HEK293 (cell line): ENCODE data around the gene EID3.
A peak's percentile ranks its signal among the peaks of the same experiment; 100 is the strongest.

Experiments
- KLF10 ChIP-seq: fragments of 450-650 bp; IDR thresholded peaks from 2 replicates; pipeline ENCODE4 v1.5.1; 2018; ENCODE audit warnings: missing biosample characterization, mild to moderate bottlenecking, missing genetic modification characterization
- KLF16 ChIP-seq: fragments of 450-650 bp; formaldehyde crosslinking; IDR thresholded peaks from 2 replicates; pipeline ENCODE4 v1.5.1; 2017; ENCODE audit warnings: missing biosample characterization, missing genetic modification characterization
- KLF7 ChIP-seq: fragments of 450-650 bp; formaldehyde crosslinking; IDR thresholded peaks from 2 replicates; pipeline ENCODE4 v1.5.1; 2016; ENCODE audit warnings: missing biosample characterization, missing genetic modification characterization, borderline replicate concordance
- MZF1 ChIP-seq: fragments of 450-650 bp; formaldehyde crosslinking; IDR thresholded peaks from 2 replicates; pipeline ENCODE4 v1.5.1; 2017; ENCODE audit warnings: missing biosample characterization, missing genetic modification characterization, borderline replicate concordance
- PRDM1 ChIP-seq: fragments of 450-650 bp; formaldehyde crosslinking; IDR thresholded peaks from 2 replicates; pipeline ENCODE4; 2016; ENCODE audit warnings: missing biosample characterization, missing genetic modification characterization
- ZBTB17 ChIP-seq: fragments of 450-650 bp; formaldehyde crosslinking; IDR thresholded peaks from 2 replicates; pipeline ENCODE4 v1.5.1; 2016; ENCODE audit warnings: missing biosample characterization, missing genetic modification characterization
- ZNF2 ChIP-seq: fragments of 450-650 bp; formaldehyde crosslinking; IDR thresholded peaks from 2 replicates; pipeline ENCODE4 v1.5.1; 2016; ENCODE audit warnings: missing biosample characterization, missing genetic modification characterization
- ZNF202 ChIP-seq: fragments of 450-650 bp; formaldehyde crosslinking; IDR thresholded peaks from 2 replicates; pipeline ENCODE4 v1.5.1; 2016; ENCODE audit warnings: missing biosample characterization, missing genetic modification characterization, borderline replicate concordance
- ZNF366 ChIP-seq: fragments of 450-650 bp; formaldehyde crosslinking; conservative IDR thresholded peaks from 2 replicates; pipeline ENCODE4 v1.5.1; 2016; ENCODE audit warnings: missing biosample characterization, missing genetic modification characterization
- ZNF391 ChIP-seq: fragments of 450-650 bp; formaldehyde crosslinking; IDR thresholded peaks from 2 replicates; pipeline ENCODE4 v1.5.1; 2016; ENCODE audit warnings: low read depth, missing biosample characterization, missing genetic modification characterization, borderline replicate concordance
- ZNF48 ChIP-seq: fragments of 450-650 bp; formaldehyde crosslinking; IDR thresholded peaks from 2 replicates; pipeline ENCODE4 v1.5.1; 2016; ENCODE audit warnings: missing biosample characterization, missing genetic modification characterization
- ZNF600 ChIP-seq: fragments of 450-650 bp; formaldehyde crosslinking; IDR thresholded peaks from 2 replicates; pipeline ENCODE4 v1.5.1; 2016; ENCODE audit warnings: missing biosample characterization, missing genetic modification characterization
- ZNF624 ChIP-seq: fragments of 450-650 bp; formaldehyde crosslinking; IDR thresholded peaks from 2 replicates; pipeline ENCODE4 v1.5.1; 2017; ENCODE audit warnings: missing biosample characterization, missing genetic modification characterization
- ZNF747 ChIP-seq: fragments of 450-650 bp; formaldehyde crosslinking; IDR thresholded peaks from 2 replicates; pipeline ENCODE4 v1.5.1; 2016; ENCODE audit warnings: missing biosample characterization, missing genetic modification characterization
- ZNF843 ChIP-seq: fragments of 450-650 bp; formaldehyde crosslinking; IDR thresholded peaks from 2 replicates; pipeline ENCODE4 v1.5.1; 2016; ENCODE audit warnings: missing biosample characterization, missing genetic modification characterization
- ZSCAN16 ChIP-seq: fragments of 450-650 bp; formaldehyde crosslinking; IDR thresholded peaks from 2 replicates; pipeline ENCODE4 v1.5.1; 2016; ENCODE audit warnings: missing biosample characterization, missing genetic modification characterization
- ZSCAN30 ChIP-seq: fragments of 450-650 bp; IDR thresholded peaks from 2 replicates; pipeline ENCODE4 v1.5.1; 2018; ENCODE audit warnings: missing biosample characterization, mild to moderate bottlenecking, missing genetic modification characterization, moderate library complexity
- TF ChIP-seq, protein P1 (sequence below): fragments of 450-650 bp; formaldehyde crosslinking; IDR thresholded peaks from 2 replicates; pipeline ENCODE4 v1.5.1; 2017; ENCODE audit warnings: missing biosample characterization, missing genetic modification characterization
- TF ChIP-seq, protein P2 (sequence below): fragments of 450-650 bp; formaldehyde crosslinking; IDR thresholded peaks from 2 replicates; pipeline ENCODE4 v1.5.1; 2016; ENCODE audit warnings: missing biosample characterization, missing genetic modification characterization
- TF ChIP-seq, protein P3 (sequence below): fragments of 450-650 bp; formaldehyde crosslinking; conservative IDR thresholded peaks from 2 replicates; pipeline ENCODE4 v1.5.1; 2016; ENCODE audit warnings: low read depth, missing biosample characterization, missing genetic modification characterization
- TF ChIP-seq, protein P4 (sequence below): fragments of 450-650 bp; formaldehyde crosslinking; IDR thresholded peaks from 2 replicates; pipeline ENCODE4 v1.5.1; 2016; ENCODE audit warnings: missing biosample characterization, missing genetic modification characterization
- TF ChIP-seq, protein P5 (sequence below): fragments of 450-650 bp; formaldehyde crosslinking; IDR thresholded peaks from 2 replicates; pipeline ENCODE4 v1.5.1; 2016; ENCODE audit warnings: missing biosample characterization, missing genetic modification characterization
- TF ChIP-seq, protein P6 (sequence below): fragments of 450-650 bp; formaldehyde crosslinking; IDR thresholded peaks from 2 replicates; pipeline ENCODE4; 2016; ENCODE audit warnings: missing biosample characterization, missing genetic modification characterization
- TF ChIP-seq, protein P7 (sequence below): fragments of 450-650 bp; formaldehyde crosslinking; IDR thresholded peaks from 2 replicates; pipeline ENCODE4 v1.5.1; 2016; ENCODE audit warnings: missing biosample characterization, missing genetic modification characterization, low read depth

Gene EID3

DNA sequence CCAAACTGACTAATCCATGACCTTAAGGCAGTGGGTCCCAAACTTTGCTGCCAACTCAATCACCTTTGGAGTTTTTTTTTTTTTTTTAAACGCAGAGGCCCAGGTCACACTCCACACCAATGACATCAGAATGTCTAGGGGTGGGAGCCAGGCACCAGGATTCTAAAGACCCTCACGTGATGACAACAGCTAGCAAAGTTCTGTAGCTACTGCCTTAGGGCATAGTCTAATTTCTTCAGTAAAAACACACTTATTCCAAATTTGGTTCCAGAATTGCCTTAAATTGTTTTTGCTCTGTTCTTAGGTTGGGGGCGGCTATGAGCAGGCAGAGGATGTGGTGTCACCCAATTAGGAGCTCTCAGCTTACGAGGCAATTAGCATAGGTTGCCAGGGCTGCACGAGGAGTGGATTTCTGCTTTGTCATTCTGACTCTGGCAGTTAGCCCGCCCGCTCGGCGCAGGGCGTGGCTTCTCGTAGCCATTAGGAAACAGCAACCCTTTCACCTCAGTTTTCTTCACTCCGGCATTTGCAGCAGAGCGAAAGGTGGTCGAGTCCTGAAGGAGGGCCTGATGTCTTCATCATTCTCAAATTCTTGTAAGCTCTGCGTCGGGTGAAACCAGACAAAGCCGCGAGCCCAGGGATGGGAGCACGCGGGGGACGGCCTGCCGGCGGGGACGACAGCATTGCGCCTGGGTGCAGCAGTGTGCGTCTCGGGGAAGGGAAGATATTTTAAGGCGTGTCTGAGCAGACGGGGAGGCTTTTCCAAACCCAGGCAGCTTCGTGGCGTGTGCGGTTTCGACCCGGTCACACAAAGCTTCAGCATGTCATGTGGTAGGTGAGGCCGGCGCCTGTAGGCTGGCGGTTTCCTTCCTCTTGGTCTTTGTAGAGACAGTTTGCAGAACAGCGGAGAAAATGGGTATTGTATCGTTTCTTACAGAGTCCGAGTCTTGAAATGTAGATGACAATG lies 16.7 kb upstream of the EID3 start (continued):
- TF ChIP-seq, protein P1, sequence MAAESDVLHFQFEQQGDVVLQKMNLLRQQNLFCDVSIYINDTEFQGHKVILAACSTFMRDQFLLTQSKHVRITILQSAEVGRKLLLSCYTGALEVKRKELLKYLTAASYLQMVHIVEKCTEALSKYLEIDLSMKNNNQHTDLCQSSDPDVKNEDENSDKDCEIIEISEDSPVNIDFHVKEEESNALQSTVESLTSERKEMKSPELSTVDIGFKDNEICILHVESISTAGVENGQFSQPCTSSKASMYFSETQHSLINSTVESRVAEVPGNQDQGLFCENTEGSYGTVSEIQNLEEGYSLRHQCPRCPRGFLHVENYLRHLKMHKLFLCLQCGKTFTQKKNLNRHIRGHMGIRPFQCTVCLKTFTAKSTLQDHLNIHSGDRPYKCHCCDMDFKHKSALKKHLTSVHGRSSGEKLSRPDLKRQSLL, result no peak
- TF ChIP-seq KLF7 (tag by site-specific recombination) (peak; percentile 91; the same call in 1 of the 2 replicates), MZF1 (tag by site-specific recombination) (no peak), ZNF366 (tag by site-specific recombination) (peak; percentile 83), PRDM1 (tag by site-specific recombination) (peak; percentile 87), ZNF747 (tag by site-specific recombination) (no peak), ZSCAN30 (peak; percentile 57), ZBTB17 (peak; percentile 95), ZNF391 (tag by site-specific recombination) (peak; percentile 53; the same call in 1 of the 2 replicates), ZNF600 (peak; percentile 87), ZNF202 (tag by site-specific recombination) (no peak), ZSCAN16 (tag by site-specific recombination) (no peak), ZNF624 (no peak), KLF16 (tag by site-specific recombination) (peak; percentile 55; the same call in 1 of the 2 replicates), KLF10 (tag by site-specific recombination) (peak; percentile 75), ZNF2 (tag by site-specific recombination) (peak; percentile 95), ZNF843 (tag by site-specific recombination) (no peak; the same call in 1 of the 2 replicates), ZNF48 (tag by site-specific recombination) (no peak)
- TF ChIP-seq, protein P2, sequence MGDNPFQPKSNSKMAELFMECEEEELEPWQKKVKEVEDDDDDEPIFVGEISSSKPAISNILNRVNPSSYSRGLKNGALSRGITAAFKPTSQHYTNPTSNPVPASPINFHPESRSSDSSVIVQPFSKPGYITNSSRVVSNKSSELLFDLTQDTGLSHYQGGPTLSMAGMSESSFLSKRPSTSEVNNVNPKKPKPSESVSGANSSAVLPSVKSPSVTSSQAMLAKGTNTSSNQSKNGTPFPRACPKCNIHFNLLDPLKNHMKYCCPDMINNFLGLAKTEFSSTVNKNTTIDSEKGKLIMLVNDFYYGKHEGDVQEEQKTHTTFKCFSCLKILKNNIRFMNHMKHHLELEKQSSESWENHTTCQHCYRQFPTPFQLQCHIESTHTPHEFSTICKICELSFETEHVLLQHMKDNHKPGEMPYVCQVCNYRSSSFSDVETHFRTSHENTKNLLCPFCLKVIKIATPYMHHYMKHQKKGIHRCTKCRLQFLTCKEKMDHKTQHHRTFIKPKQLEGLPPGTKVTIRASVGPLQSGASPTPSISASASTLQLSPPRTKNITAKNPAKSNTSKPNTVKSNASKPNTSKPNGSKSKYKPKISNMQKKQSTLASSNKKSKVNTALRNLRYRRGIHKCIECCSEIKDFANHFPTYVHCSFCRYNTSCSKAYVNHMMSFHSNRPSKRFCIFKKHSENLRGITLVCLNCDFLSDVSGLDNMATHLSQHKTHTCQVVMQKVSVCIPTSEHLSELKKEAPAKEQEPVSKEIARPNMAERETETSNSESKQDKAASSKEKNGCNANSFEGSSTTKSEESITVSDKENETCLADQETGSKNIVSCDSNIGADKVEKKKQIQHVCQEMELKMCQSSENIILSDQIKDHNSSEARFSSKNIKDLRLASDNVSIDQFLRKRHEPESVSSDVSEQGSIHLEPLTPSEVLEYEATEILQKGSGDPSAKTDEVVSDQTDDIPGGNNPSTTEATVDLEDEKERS, result no peak
- TF ChIP-seq, protein P3, sequence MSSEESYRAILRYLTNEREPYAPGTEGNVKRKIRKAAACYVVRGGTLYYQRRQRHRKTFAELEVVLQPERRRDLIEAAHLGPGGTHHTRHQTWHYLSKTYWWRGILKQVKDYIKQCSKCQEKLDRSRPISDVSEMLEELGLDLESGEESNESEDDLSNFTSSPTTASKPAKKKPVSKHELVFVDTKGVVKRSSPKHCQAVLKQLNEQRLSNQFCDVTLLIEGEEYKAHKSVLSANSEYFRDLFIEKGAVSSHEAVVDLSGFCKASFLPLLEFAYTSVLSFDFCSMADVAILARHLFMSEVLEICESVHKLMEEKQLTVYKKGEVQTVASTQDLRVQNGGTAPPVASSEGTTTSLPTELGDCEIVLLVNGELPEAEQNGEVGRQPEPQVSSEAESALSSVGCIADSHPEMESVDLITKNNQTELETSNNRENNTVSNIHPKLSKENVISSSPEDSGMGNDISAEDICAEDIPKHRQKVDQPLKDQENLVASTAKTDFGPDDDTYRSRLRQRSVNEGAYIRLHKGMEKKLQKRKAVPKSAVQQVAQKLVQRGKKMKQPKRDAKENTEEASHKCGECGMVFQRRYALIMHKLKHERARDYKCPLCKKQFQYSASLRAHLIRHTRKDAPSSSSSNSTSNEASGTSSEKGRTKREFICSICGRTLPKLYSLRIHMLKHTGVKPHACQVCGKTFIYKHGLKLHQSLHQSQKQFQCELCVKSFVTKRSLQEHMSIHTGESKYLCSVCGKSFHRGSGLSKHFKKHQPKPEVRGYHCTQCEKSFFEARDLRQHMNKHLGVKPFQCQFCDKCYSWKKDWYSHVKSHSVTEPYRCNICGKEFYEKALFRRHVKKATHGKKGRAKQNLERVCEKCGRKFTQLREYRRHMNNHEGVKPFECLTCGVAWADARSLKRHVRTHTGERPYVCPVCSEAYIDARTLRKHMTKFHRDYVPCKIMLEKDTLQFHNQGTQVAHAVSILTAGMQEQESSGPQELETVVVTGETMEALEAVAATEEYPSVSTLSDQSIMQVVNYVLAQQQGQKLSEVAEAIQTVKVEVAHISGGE (tag by site-specific recombination), result peak; percentile 81
- TF ChIP-seq, protein P4, sequence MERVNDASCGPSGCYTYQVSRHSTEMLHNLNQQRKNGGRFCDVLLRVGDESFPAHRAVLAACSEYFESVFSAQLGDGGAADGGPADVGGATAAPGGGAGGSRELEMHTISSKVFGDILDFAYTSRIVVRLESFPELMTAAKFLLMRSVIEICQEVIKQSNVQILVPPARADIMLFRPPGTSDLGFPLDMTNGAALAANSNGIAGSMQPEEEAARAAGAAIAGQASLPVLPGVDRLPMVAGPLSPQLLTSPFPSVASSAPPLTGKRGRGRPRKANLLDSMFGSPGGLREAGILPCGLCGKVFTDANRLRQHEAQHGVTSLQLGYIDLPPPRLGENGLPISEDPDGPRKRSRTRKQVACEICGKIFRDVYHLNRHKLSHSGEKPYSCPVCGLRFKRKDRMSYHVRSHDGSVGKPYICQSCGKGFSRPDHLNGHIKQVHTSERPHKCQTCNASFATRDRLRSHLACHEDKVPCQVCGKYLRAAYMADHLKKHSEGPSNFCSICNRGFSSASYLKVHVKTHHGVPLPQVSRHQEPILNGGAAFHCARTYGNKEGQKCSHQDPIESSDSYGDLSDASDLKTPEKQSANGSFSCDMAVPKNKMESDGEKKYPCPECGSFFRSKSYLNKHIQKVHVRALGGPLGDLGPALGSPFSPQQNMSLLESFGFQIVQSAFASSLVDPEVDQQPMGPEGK, result peak; percentile 63
- TF ChIP-seq, protein P5, sequence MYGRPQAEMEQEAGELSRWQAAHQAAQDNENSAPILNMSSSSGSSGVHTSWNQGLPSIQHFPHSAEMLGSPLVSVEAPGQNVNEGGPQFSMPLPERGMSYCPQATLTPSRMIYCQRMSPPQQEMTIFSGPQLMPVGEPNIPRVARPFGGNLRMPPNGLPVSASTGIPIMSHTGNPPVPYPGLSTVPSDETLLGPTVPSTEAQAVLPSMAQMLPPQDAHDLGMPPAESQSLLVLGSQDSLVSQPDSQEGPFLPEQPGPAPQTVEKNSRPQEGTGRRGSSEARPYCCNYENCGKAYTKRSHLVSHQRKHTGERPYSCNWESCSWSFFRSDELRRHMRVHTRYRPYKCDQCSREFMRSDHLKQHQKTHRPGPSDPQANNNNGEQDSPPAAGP, result peak; percentile 82
- TF ChIP-seq, protein P6, sequence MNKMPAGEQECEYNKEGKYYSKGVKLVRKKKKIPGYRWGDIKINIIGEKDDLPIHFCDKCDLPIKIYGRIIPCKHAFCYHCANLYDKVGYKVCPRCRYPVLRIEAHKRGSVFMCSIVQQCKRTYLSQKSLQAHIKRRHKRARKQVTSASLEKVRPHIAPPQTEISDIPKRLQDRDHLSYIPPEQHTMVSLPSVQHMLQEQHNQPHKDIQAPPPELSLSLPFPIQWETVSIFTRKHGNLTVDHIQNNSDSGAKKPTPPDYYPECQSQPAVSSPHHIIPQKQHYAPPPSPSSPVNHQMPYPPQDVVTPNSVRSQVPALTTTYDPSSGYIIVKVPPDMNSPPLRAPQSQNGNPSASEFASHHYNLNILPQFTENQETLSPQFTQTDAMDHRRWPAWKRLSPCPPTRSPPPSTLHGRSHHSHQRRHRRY (tag by site-specific recombination), result no peak
- TF ChIP-seq, protein P7, sequence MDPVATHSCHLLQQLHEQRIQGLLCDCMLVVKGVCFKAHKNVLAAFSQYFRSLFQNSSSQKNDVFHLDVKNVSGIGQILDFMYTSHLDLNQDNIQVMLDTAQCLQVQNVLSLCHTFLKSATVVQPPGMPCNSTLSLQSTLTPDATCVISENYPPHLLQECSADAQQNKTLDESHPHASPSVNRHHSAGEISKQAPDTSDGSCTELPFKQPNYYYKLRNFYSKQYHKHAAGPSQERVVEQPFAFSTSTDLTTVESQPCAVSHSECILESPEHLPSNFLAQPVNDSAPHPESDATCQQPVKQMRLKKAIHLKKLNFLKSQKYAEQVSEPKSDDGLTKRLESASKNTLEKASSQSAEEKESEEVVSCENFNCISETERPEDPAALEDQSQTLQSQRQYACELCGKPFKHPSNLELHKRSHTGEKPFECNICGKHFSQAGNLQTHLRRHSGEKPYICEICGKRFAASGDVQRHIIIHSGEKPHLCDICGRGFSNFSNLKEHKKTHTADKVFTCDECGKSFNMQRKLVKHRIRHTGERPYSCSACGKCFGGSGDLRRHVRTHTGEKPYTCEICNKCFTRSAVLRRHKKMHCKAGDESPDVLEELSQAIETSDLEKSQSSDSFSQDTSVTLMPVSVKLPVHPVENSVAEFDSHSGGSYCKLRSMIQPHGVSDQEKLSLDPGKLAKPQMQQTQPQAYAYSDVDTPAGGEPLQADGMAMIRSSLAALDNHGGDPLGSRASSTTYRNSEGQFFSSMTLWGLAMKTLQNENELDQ (tag by site-specific recombination), result no peak
